Measurements from ENCODE around the gene ZHX3.

GRCh38 chr20:41214202-41214601 lies 103.3 kb downstream of the ZHX3 start:
- no peak for TF ChIP-seq RXRA (IDR thresholded peaks at IDR 0.05)
- no peak for TF ChIP-seq CTCF (IDR thresholded peaks at IDR 0.05; ENCODE audit: low read depth, low read length, missing input control)
- TF ChIP-seq, protein P1, sequence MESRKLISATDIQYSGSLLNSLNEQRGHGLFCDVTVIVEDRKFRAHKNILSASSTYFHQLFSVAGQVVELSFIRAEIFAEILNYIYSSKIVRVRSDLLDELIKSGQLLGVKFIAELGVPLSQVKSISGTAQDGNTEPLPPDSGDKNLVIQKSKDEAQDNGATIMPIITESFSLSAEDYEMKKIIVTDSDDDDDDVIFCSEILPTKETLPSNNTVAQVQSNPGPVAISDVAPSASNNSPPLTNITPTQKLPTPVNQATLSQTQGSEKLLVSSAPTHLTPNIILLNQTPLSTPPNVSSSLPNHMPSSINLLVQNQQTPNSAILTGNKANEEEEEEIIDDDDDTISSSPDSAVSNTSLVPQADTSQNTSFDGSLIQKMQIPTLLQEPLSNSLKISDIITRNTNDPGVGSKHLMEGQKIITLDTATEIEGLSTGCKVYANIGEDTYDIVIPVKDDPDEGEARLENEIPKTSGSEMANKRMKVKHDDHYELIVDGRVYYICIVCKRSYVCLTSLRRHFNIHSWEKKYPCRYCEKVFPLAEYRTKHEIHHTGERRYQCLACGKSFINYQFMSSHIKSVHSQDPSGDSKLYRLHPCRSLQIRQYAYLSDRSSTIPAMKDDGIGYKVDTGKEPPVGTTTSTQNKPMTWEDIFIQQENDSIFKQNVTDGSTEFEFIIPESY (IDR thresholded peaks at IDR 0.05) = no peak
- no peak for TF ChIP-seq SP1 (IDR thresholded peaks at IDR 0.05)
- TF ChIP-seq, protein P2, sequence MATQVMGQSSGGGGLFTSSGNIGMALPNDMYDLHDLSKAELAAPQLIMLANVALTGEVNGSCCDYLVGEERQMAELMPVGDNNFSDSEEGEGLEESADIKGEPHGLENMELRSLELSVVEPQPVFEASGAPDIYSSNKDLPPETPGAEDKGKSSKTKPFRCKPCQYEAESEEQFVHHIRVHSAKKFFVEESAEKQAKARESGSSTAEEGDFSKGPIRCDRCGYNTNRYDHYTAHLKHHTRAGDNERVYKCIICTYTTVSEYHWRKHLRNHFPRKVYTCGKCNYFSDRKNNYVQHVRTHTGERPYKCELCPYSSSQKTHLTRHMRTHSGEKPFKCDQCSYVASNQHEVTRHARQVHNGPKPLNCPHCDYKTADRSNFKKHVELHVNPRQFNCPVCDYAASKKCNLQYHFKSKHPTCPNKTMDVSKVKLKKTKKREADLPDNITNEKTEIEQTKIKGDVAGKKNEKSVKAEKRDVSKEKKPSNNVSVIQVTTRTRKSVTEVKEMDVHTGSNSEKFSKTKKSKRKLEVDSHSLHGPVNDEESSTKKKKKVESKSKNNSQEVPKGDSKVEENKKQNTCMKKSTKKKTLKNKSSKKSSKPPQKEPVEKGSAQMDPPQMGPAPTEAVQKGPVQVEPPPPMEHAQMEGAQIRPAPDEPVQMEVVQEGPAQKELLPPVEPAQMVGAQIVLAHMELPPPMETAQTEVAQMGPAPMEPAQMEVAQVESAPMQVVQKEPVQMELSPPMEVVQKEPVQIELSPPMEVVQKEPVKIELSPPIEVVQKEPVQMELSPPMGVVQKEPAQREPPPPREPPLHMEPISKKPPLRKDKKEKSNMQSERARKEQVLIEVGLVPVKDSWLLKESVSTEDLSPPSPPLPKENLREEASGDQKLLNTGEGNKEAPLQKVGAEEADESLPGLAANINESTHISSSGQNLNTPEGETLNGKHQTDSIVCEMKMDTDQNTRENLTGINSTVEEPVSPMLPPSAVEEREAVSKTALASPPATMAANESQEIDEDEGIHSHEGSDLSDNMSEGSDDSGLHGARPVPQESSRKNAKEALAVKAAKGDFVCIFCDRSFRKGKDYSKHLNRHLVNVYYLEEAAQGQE (IDR thresholded peaks at IDR 0.05) = no peak
- no peak for TF ChIP-seq FOXA1 (IDR thresholded peaks at IDR 0.05)
- TF ChIP-seq FOXA2 (IDR thresholded peaks at IDR 0.05) = no peak
- TF ChIP-seq TAF1 (conservative IDR thresholded peaks at IDR 0.05) = no peak
- TF ChIP-seq ATF3 (IDR thresholded peaks at IDR 0.05) = no peak
- TF ChIP-seq, protein P3, sequence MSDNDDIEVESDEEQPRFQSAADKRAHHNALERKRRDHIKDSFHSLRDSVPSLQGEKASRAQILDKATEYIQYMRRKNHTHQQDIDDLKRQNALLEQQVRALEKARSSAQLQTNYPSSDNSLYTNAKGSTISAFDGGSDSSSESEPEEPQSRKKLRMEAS (IDR thresholded peaks at IDR 0.05) = no peak

Measured in liver (tissue), 3 donors.